Spleen (tissue), 7 donors: Measurements from ENCODE around the gene LKAAEAR1.

Source experiments
- CTCF ChIP-seq, 11 experiments: fragments of 200-600 bp in 7 of 11; fragments of 450-650 bp in 4 of 11; sonication (generic) in 4 of 11; IDR thresholded peaks in 8 of 11; conservative IDR thresholded peaks in 3 of 11; 1 replicate in 7 of 11; 2 replicates in 4 of 11; pipeline versions ENCODE4 v1.4.0 to v1.8.0; 2016 to 2021; ENCODE audit warnings: antibody characterized with exemption in 11 of 11, inconsistent platforms in 4 of 11, mild to moderate bottlenecking in 1 of 11
- POLR2A ChIP-seq, 3 donors: fragments of 450-650 bp; IDR thresholded peaks; one replicate each; pipeline ENCODE4 v1.5.1; 2017; ENCODE audit warnings: antibody characterized with exemption in 3 of 3, mild to moderate bottlenecking in 1 of 3
- POLR2AphosphoS5 ChIP-seq, 3 donors: sonication (generic); formaldehyde crosslinking; IDR thresholded peaks; one replicate each; pipeline ENCODE4 v1.5.1; 2017; ENCODE audit warnings: antibody characterized with exemption in 3 of 3
- donor health status: DM: no; HTN: no; CAD: no; lungs with moderate emphysema.
- donor health status: DM: no; HTN: no; CAD: no.
- donor health status: DM: no; HTN: no; CAD: no.

GRCh38 chr20:64080813-64081623 lies 3.2 kb downstream of the LKAAEAR1 start:
- TF ChIP-seq CTCF (IDR thresholded peaks at IDR 0.05 in 8 of 11, conservative IDR thresholded peaks at IDR 0.05 in 3 of 11) (no peak), POLR2A (IDR thresholded peaks at IDR 0.05) (no peak), POLR2AphosphoS5 (IDR thresholded peaks at IDR 0.05) (no peak)
